Mesenchymal stem cell (in vitro differentiated cells and primary cell): Measurements from ENCODE around the gene SPSB2.

ENCODE experiments used
- DNase-seq: peaks from one replicate; pipeline ENCODE4 v3.0.0-alpha.2; 2013
- H2AFZ ChIP-seq: one replicate; pipeline ENCODE4 v1.6.1; 2013; ENCODE audit warnings: low read depth, mild to moderate bottlenecking, control low read depth, inconsistent platforms, low read length, moderate library complexity
- H2AK5ac ChIP-seq: 2 replicates; pipeline ENCODE4 v1.6.1; 2013; ENCODE audit warnings: low read length, moderate library complexity, mild to moderate bottlenecking, inconsistent platforms; ENCODE audit not compliant: severe bottlenecking
- H2BK120ac ChIP-seq: one replicate; pipeline ENCODE4 v1.6.1; 2013; ENCODE audit warnings: low read depth, mild to moderate bottlenecking, inconsistent platforms, low read length, moderate library complexity
- H2BK12ac ChIP-seq, 2 experiments: one replicate each; pipeline ENCODE4 v1.6.1; 2013; ENCODE audit warnings: inconsistent platforms in 2 of 2, low read length in 2 of 2, mild to moderate bottlenecking in 2 of 2, moderate library complexity in 2 of 2, control low read depth in 1 of 2
- H2BK15ac ChIP-seq: one replicate; pipeline ENCODE4 v1.6.1; 2013; ENCODE audit warnings: mild to moderate bottlenecking, low read depth, inconsistent platforms; ENCODE audit not compliant: poor library complexity, severe bottlenecking
- H2BK5ac ChIP-seq: 2 replicates; pipeline ENCODE4 v1.6.1; 2013; ENCODE audit warnings: low read depth, mild to moderate bottlenecking, low read length, control low read depth, inconsistent platforms; ENCODE audit not compliant: poor library complexity, severe bottlenecking
- H3K14ac ChIP-seq, 2 experiments: one replicate each; pipeline ENCODE4 v1.6.1; 2013; ENCODE audit warnings: inconsistent platforms in 2 of 2, low read length in 2 of 2, control low read depth in 1 of 2, mild to moderate bottlenecking in 1 of 2, moderate library complexity in 1 of 2
- H3K18ac ChIP-seq, 2 experiments: one replicate each; pipeline ENCODE4 v1.6.1; 2013; ENCODE audit warnings: inconsistent platforms in 2 of 2, low read length in 2 of 2, control low read depth in 1 of 2, low read depth in 1 of 2, mild to moderate bottlenecking in 1 of 2
- H3K23ac ChIP-seq, 2 experiments: one replicate each; pipeline ENCODE4 v1.6.1; 2013; ENCODE audit warnings: inconsistent platforms in 2 of 2, low read length in 2 of 2, mild to moderate bottlenecking in 2 of 2, moderate library complexity in 2 of 2, control low read depth in 1 of 2
- H3K27ac ChIP-seq: 2 replicates; pipeline ENCODE4 v1.5.1; 2013; ENCODE audit warnings: mild to moderate bottlenecking, moderate library complexity, low read length, control low read depth, inconsistent platforms; ENCODE audit not compliant: poor library complexity, severe bottlenecking
- H3K27me3 ChIP-seq, 2 experiments: 2 replicates each; pipeline versions ENCODE4 v1.6.1 to v1.7.0; 2013; ENCODE audit warnings: low read length in 2 of 2, mild to moderate bottlenecking in 2 of 2, moderate library complexity in 2 of 2, control low read depth in 1 of 2, inconsistent platforms in 1 of 2; ENCODE audit not compliant: control insufficient read depth in 1 of 2, insufficient read depth in 1 of 2
- H3K36me3 ChIP-seq, 2 experiments: 2 replicates each; pipeline versions ENCODE4 v1.6.1 to v1.7.0; 2013; ENCODE audit warnings: low read length in 2 of 2, control low read depth in 1 of 2, inconsistent platforms in 1 of 2, low read depth in 1 of 2, mild to moderate bottlenecking in 1 of 2; ENCODE audit not compliant: insufficient read depth in 2 of 2, control insufficient read depth in 1 of 2
- H3K4ac ChIP-seq, 2 experiments: one replicate each; pipeline ENCODE4 v1.6.1; 2013; ENCODE audit warnings: inconsistent platforms in 2 of 2, low read length in 2 of 2, mild to moderate bottlenecking in 2 of 2, moderate library complexity in 2 of 2, control low read depth in 1 of 2, low read depth in 1 of 2
- H3K4me1 ChIP-seq: 2 replicates; pipeline ENCODE4 v1.6.1; 2013; ENCODE audit warnings: low read depth, low read length, control low read depth; ENCODE audit not compliant: control insufficient read depth, insufficient read depth
- H3K4me2 ChIP-seq: 2 replicates; pipeline ENCODE4 v1.6.1; 2013; ENCODE audit warnings: low read length, mild to moderate bottlenecking, inconsistent platforms; ENCODE audit not compliant: poor library complexity, severe bottlenecking
- H3K4me3 ChIP-seq, 2 experiments: 2 replicates each; pipeline versions ENCODE4 v1.5.1 to v1.7.0; 2013; ENCODE audit warnings: low read length in 2 of 2, mild to moderate bottlenecking in 2 of 2, control low read depth in 1 of 2, low read depth in 1 of 2; ENCODE audit not compliant: insufficient read depth in 1 of 2
- H3K79me1 ChIP-seq: replicated peaks from 2 replicates; pipeline ENCODE4 v1.6.1; 2013; ENCODE audit warnings: mild to moderate bottlenecking, control low read depth, low read length, inconsistent platforms; ENCODE audit not compliant: poor library complexity, severe bottlenecking
- H3K9ac ChIP-seq: 2 replicates; pipeline ENCODE4 v1.7.0; 2013; ENCODE audit warnings: mild to moderate bottlenecking, low read length, moderate library complexity
- H3K9me3 ChIP-seq: 2 replicates; pipeline ENCODE4 v1.7.0; 2013; ENCODE audit warnings: mild to moderate bottlenecking, low read length; ENCODE audit not compliant: control insufficient read depth
- H4K8ac ChIP-seq: one replicate; pipeline ENCODE4 v1.6.1; 2013; ENCODE audit warnings: inconsistent platforms, mild to moderate bottlenecking, low read length, moderate library complexity
- H4K91ac ChIP-seq: one replicate; pipeline ENCODE4 v1.6.1; 2013; ENCODE audit warnings: mild to moderate bottlenecking, low read length, inconsistent platforms
- WGBS: methylation state at CpG from one replicate; pipeline ENCODE4 v1.1.7; 2013; ENCODE audit warnings: mixed read lengths; 5-methylcytosine and 5-hydroxymethylcytosine counted together

Gene SPSB2

DNA sequence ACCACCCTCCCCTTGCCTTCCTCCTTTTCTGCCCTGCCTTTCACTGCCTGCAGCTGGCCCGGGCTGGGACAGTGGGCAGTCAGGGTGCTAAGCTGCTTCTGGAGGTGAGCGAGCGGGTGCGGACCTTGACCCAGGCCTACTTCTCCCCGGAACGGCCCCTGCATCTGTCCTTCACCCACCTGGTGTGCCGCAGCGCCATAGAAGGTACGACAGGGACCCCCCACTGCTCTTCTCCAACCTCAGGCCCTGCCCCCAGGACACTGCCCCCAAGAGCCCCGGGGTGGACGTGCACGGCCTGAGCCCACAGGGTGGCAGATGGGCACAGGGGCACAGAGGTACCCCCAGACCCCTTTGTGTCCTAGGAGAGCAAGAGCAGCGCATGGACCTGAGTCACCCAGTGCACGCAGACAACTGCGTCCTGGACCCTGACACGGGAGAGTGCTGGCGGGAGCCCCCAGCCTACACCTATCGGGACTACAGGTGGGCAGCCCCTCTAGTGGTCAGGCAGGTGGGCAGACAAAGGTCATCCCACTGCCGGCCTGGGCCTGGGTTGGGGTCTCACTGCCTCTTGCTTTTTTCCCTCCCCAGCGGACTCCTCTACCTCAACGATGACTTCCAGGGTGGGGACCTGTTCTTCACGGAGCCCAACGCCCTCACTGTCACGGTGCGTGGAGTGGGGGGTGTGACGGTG lies 35.6 kb downstream of the SPSB2 start:
- Histone ChIP-seq H3K4me1 (peaks cover 2% of the 10 kb centered on the region), H3K14ac (no peak overlapping the region), H3K9me3 (no peaks in the 10 kb centered on the region), H2AK5ac (no peak overlapping the region), H3K4me2 (no peak overlapping the region), H3K4ac (no peak overlapping the region), H3K23ac (no peak overlapping the region), H2AFZ (no peak overlapping the region), H2BK12ac (no peak overlapping the region), H3K9ac (no peak overlapping the region), H3K18ac (no peak overlapping the region), H3K27ac (no peak overlapping the region), H2BK120ac (no peak overlapping the region), H2BK5ac (no peak overlapping the region), H3K79me1 (peaks cover 20% of the 10 kb centered on the region), H3K4me3 (no peak overlapping the region), H4K91ac (no peak overlapping the region), H3K36me3 (peaks cover 69 to 80% of the 10 kb centered on the region in 2 experiments), H2BK15ac (no peak overlapping the region), H4K8ac (no peak overlapping the region), H3K27me3 (no peaks in the 10 kb centered on the region)
- 98% methylated on average over 26 of the region's 26 CpGs for WGBS
- no peak for DNase-seq

DNA sequence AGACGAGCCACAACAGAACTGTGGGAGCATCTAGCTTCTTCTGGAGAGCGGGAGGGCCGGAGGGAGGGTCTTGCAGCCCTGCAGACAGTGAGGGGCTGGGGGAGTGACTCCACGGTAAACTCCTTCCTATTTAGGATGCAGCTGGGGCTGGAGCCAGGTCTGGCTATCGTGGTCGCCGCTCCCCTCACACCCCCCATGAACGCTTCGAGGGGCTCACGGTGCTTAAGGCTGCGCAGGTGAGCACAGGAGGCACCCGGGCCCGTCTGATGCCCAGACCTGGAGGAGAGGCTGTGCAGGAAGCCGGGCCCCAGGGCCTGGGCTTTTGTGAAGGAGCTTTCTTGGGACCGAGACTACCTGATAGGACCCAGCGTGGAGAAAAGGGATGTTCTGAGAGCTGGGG lies 36.3 kb downstream of the SPSB2 start:
- Histone ChIP-seq H3K18ac (no peak overlapping the region), H3K4me3 (no peak overlapping the region), H3K9me3 (no peaks in the 10 kb centered on the region), H3K79me1 (peaks cover 23% of the 10 kb centered on the region), H3K4me1 (peaks cover 2% of the 10 kb centered on the region), H3K27me3 (no peaks in the 10 kb centered on the region), H2BK15ac (no peak overlapping the region), H3K27ac (no peak overlapping the region), H2BK120ac (no peak overlapping the region), H3K36me3 (peaks cover 71 to 79% of the 10 kb centered on the region in 2 experiments), H2AFZ (no peak overlapping the region), H3K14ac (no peak overlapping the region), H2BK5ac (no peak overlapping the region), H4K91ac (no peak overlapping the region), H4K8ac (no peak overlapping the region), H3K23ac (no peak overlapping the region), H3K9ac (no peak overlapping the region), H3K4me2 (no peak overlapping the region), H3K4ac (no peak overlapping the region), H2BK12ac (no peak overlapping the region), H2AK5ac (no peak overlapping the region)
- 87% methylated on average over 16 of the region's 16 CpGs for WGBS
- DNase-seq: no peak

DNA sequence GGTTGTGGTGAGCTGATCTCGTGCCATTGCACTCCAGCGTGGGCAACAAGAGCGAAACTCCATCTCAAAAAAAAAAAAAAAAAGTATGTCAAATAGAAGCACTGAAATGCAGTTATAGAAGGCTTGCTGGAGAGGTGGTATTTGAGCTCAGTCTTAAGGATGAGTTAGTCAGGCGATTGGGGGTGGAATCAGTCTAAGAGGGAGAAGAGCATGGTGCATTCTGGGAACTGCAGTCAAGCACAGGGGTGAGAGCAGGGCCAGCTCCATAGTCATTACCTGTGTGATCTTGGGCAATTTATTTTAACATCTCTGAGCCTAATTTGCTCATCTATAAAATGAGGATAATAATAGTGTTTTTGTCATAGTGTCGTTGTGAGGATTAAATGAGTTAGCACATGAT lies 38.2 kb downstream of the SPSB2 start:
- Histone ChIP-seq H2BK120ac (no peak overlapping the region), H3K79me1 (peaks cover 38% of the 10 kb centered on the region), H3K4me1 (peaks cover 9% of the 10 kb centered on the region), H2BK5ac (no peak overlapping the region), H3K27ac (no peak overlapping the region), H3K14ac (no peak overlapping the region), H3K9ac (no peak overlapping the region), H4K8ac (no peak overlapping the region), H3K27me3 (no peaks in the 10 kb centered on the region), H4K91ac (no peak overlapping the region), H2AFZ (no peak overlapping the region), H3K23ac (no peak overlapping the region), H2BK15ac (no peak overlapping the region), H3K4ac (no peak overlapping the region), H3K9me3 (no peaks in the 10 kb centered on the region), H2BK12ac (no peak overlapping the region), H3K18ac (no peak overlapping the region), H3K4me3 (no peak overlapping the region), H3K4me2 (no peak overlapping the region), H2AK5ac (no peak overlapping the region), H3K36me3 (peaks cover 73 to 85% of the 10 kb centered on the region in 2 experiments)
- DNase-seq: no peak
- 76% methylated on average over 2 of the region's 5 CpGs for WGBS

DNA sequence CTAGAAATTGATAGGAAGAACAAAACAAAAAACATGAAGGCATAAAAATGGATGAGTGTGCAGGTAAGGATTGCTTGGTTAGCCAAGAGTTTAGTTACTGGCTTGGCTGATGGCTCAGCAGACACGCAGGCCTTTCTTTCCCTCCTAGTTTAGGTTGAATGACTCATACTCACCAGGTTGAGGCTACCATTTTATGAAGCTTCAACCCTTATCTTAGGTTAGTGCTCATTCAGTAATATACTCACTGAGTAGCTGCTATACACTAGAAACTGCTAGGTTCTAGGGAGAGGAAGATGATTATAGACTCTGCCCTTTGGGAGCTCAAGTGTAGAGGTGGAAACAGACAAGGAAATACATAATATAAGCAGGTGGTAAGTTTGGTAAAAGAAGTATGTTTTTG lies 38.8 kb downstream of the SPSB2 start:
- Histone ChIP-seq H2BK5ac (no peak overlapping the region), H3K27ac (no peak overlapping the region), H3K18ac (no peak overlapping the region), H3K23ac (no peak overlapping the region), H3K4me2 (no peak overlapping the region), H3K79me1 (peaks cover 40% of the 10 kb centered on the region), H2BK15ac (no peak overlapping the region), H2BK120ac (no peak overlapping the region), H3K36me3 (peaks cover 68 to 79% of the 10 kb centered on the region in 2 experiments), H2AK5ac (no peak overlapping the region), H2BK12ac (no peak overlapping the region), H3K14ac (no peak overlapping the region), H3K4ac (no peak overlapping the region), H4K8ac (no peak overlapping the region), H3K9me3 (no peaks in the 10 kb centered on the region), H3K4me3 (no peak overlapping the region), H2AFZ (no peak overlapping the region), H3K27me3 (no peaks in the 10 kb centered on the region), H4K91ac (no peak overlapping the region), H3K4me1 (peaks cover 13% of the 10 kb centered on the region), H3K9ac (no peak overlapping the region)
- no peak for DNase-seq
- WGBS: no CpG with 5 or more reads among the region's 1 CpG
